Peyer's patch (tissue), 4 donors: ENCODE measurements around the gene KCNB1. TPM values are rescaled to one million over a fixed set of nuclear protein-coding genes. Genes with fewer than 3 reads are reported as not detected.
A peak's percentile ranks its signal among the peaks of the same experiment; 100 is the strongest.

Source experiments
- DNase-seq, 3 donors: peaks; one replicate each; pipeline ENCODE4 v3.0.0-alpha.2; 2017 to 2019
- H3K27ac ChIP-seq, 4 donors: fragments of 200-600 bp; sonication (generic); one replicate each; pipeline ENCODE4 v1.5.1; 2016 to 2019
- H3K27me3 ChIP-seq, 2 donors: fragments of 200-600 bp; sonication (generic); one replicate each; pipeline ENCODE4 v1.5.1; 2019
- H3K36me3 ChIP-seq, 3 donors: fragments of 200-600 bp; sonication (generic); one replicate each; pipeline ENCODE4 v1.5.1; 2016 to 2019
- H3K4me1 ChIP-seq, 4 donors: fragments of 200-600 bp; sonication (generic); one replicate each; pipeline ENCODE4 v1.5.1; 2016 to 2019
- H3K4me3 ChIP-seq, 4 donors: fragments of 200-600 bp; sonication (generic); 1 replicate in 3 of 4; 2 replicates in 1 of 4; pipeline ENCODE4 v1.5.1; 2016 to 2019; ENCODE audit warnings: mild to moderate bottlenecking in 1 of 4
- H3K9me3 ChIP-seq, 4 donors: fragments of 200-600 bp; sonication (generic); one replicate each; pipeline ENCODE4 v1.5.1; 2016 to 2019; ENCODE audit warnings: mild to moderate bottlenecking in 1 of 4
- CTCF ChIP-seq, 6 experiments: fragments of 450-650 bp in 4 of 6; fragments of 200-600 bp in 2 of 6; sonication (generic) in 1 of 6; IDR thresholded peaks; one replicate each; pipeline ENCODE4 v1.5.1; 2017 to 2019; ENCODE audit warnings: antibody characterized with exemption in 6 of 6, mild to moderate bottlenecking in 3 of 6, moderate library complexity in 1 of 6
- POLR2A ChIP-seq, 2 donors: fragments of 450-650 bp; IDR thresholded peaks; one replicate each; pipeline ENCODE4 v1.5.1; 2017; ENCODE audit warnings: antibody characterized with exemption in 2 of 2, mild to moderate bottlenecking in 2 of 2, moderate library complexity in 2 of 2
- total RNA-seq, 4 donors: library from RNA; depleted of rRNA; stranded (reverse); fragments of >200 nt; gene quantifications; one replicate each; pipeline ENCODE4 v1.1.0, GENCODE V29; 2016

The KCNB1 gene
- total RNA-seq, 4 donors from 2014 or later = 0.35 to 0.85 (median 0.61) TPM

GRCh38 chr20:49391404-49392245 is 90.8 kb downstream of the KCNB1 start:
- Histone ChIP-seq H3K36me3 (no peaks in the 10 kb centered on the region), H3K9me3 (no peaks in the 10 kb centered on the region), H3K4me1 (no peaks in the 10 kb centered on the region), H3K27ac (no peak overlapping the region), H3K4me3 (no peak overlapping the region), H3K27me3 (no peaks in the 10 kb centered on the region)
- TF ChIP-seq POLR2A (IDR thresholded peaks at IDR 0.05) (no peak), CTCF (IDR thresholded peaks at IDR 0.05) (no peak)
- DNase-seq = no peak

- no peak overlapping the region for H3K4me3 ChIP-seq
- no peak overlapping the region for H3K27ac ChIP-seq
- H3K27me3 ChIP-seq = no peaks in the 10 kb centered on the region
- no peak for TF ChIP-seq POLR2A (IDR thresholded peaks at IDR 0.05)
- TF ChIP-seq CTCF (IDR thresholded peaks at IDR 0.05) = no peak
- H3K9me3 ChIP-seq = no peaks in the 10 kb centered on the region
- H3K36me3 ChIP-seq = no peaks in the 10 kb centered on the region
- no peak for DNase-seq
- H3K4me1 ChIP-seq = no peaks in the 10 kb centered on the region
These were observed 92.6 kb downstream of the KCNB1 start for GRCh38 chr20:49389854-49390253.

- no peaks in the 10 kb centered on the region for H3K27me3 ChIP-seq
- no peaks in the 10 kb centered on the region for H3K4me1 ChIP-seq
- no peak overlapping the region for H3K4me3 ChIP-seq
- no peaks in the 10 kb centered on the region for H3K9me3 ChIP-seq
- TF ChIP-seq CTCF (IDR thresholded peaks at IDR 0.05) (no peak), POLR2A (IDR thresholded peaks at IDR 0.05) (no peak)
- no peaks in the 10 kb centered on the region for H3K36me3 ChIP-seq
- no peak overlapping the region for H3K27ac ChIP-seq
- no peak for DNase-seq
These were observed 93.7 kb downstream of the KCNB1 start for GRCh38 chr20:49388744-49389143.

- no peaks in the 10 kb centered on the region for H3K36me3 ChIP-seq
- DNase-seq = no peak
- H3K27ac ChIP-seq = peak overlapping the region in 1 of 4 donors; percentile 28
- no peak for TF ChIP-seq POLR2A (IDR thresholded peaks at IDR 0.05)
- TF ChIP-seq CTCF (IDR thresholded peaks at IDR 0.05) = no peak
- no peaks in the 10 kb centered on the region for H3K4me1 ChIP-seq
- no peaks in the 10 kb centered on the region for H3K27me3 ChIP-seq
- H3K4me3 ChIP-seq = no peak overlapping the region
- no peaks in the 10 kb centered on the region for H3K9me3 ChIP-seq
These were observed 94.9 kb downstream of the KCNB1 start for GRCh38 chr20:49387581-49387939.

- H3K9me3 ChIP-seq = no peaks in the 10 kb centered on the region
- H3K4me3 ChIP-seq = no peak overlapping the region
- H3K4me1 ChIP-seq = no peaks in the 10 kb centered on the region
- H3K27ac ChIP-seq = peak overlapping the region in 1 of 4 donors; percentile 28
- no peaks in the 10 kb centered on the region for H3K36me3 ChIP-seq
- no peaks in the 10 kb centered on the region for H3K27me3 ChIP-seq
- no peak for TF ChIP-seq CTCF (IDR thresholded peaks at IDR 0.05)
- no peak for TF ChIP-seq POLR2A (IDR thresholded peaks at IDR 0.05)
- no peak for DNase-seq
These were observed 95.5 kb downstream of the KCNB1 start for GRCh38 chr20:49386848-49387580.
